Measurements from ENCODE around the gene LDLRAD2. TPM values are rescaled to one million over a fixed set of nuclear protein-coding genes. Genes with fewer than 3 reads are reported as not detected.

LDLRAD2 gene
- total RNA-seq, 1 experiment from 2014 or later: not detected

- Histone ChIP-seq H3K4me3 (ENCODE audit: low read depth in 2 of 2, low read length in 2 of 2) (no peak overlapping the region), H3K27ac (ENCODE audit: low read length) (no peak overlapping the region), H3K9me3 (ENCODE audit: control insufficient read depth, insufficient read depth, low read depth, low read length) (no peaks in the 10 kb centered on the region), H3K36me3 (ENCODE audit: control insufficient read depth, insufficient read depth, low read length) (0 out of 2 replicates have a peak, but pooled peaks cover 2% of the 10 kb centered on the region), H3K27me3 (ENCODE audit: control insufficient read depth, insufficient read depth, low read length) (no peaks in the 10 kb centered on the region), H3K4me1 (ENCODE audit: control insufficient read depth, insufficient read depth, low read length) (no peaks in the 10 kb centered on the region)
- CTCF ChIA-PET: no interaction called here
- no TSS peak for BruUV-seq (replicated peaks)
- in situ Hi-C loops (cut with HindIII; ENCODE audit: low pct_unique_long_range_greater_than_20kb, low sequenced_read_pairs): no loop called here
- no peak for TF ChIP-seq TCF7L2 (IDR thresholded peaks at IDR 0.05; ENCODE audit: low read depth, low read length)
- no peak for TF ChIP-seq SIN3A (IDR thresholded peaks at IDR 0.05; ENCODE audit: borderline replicate concordance, insufficient read depth, low read depth, low read length)
- no peak for TF ChIP-seq CTCF (IDR thresholded peaks at IDR 0.05)
- no peak for TF ChIP-seq REST (IDR thresholded peaks at IDR 0.05; ENCODE audit: insufficient read depth in 1 of 2, low read depth in 2 of 2, low read length in 1 of 2)
- TF ChIP-seq POLR2AphosphoS5 (IDR thresholded peaks at IDR 0.05; ENCODE audit: low read depth, low read length): no peak
- POLR2A ChIA-PET: no interaction called here
- intact Hi-C loops (cut with micrococcal nuclease; ENCODE audit: unreplicated experiment): no loop called here
- ATAC-seq (no peak), DNase-seq (ENCODE audit: low read depth, low spot score) (no peak)
Measured at GRCh38 chr1:21854090-21854750, 42.2 kb downstream of the LDLRAD2 start.

GRCh38 chr1:21854751-21855131 is 42.7 kb downstream of the LDLRAD2 start:
- TF ChIP-seq SIN3A (IDR thresholded peaks at IDR 0.05; ENCODE audit: borderline replicate concordance, insufficient read depth, low read depth, low read length): no peak
- intact Hi-C loops (cut with micrococcal nuclease; ENCODE audit: unreplicated experiment): no loop called here
- Histone ChIP-seq H3K4me1 (ENCODE audit: control insufficient read depth, insufficient read depth, low read length) (no peaks in the 10 kb centered on the region), H3K27me3 (ENCODE audit: control insufficient read depth, insufficient read depth, low read length) (no peaks in the 10 kb centered on the region), H3K27ac (ENCODE audit: low read length) (no peak overlapping the region), H3K4me3 (ENCODE audit: low read depth in 2 of 2, low read length in 2 of 2) (no peak overlapping the region), H3K9me3 (ENCODE audit: control insufficient read depth, insufficient read depth, low read depth, low read length) (no peaks in the 10 kb centered on the region), H3K36me3 (ENCODE audit: control insufficient read depth, insufficient read depth, low read length) (0 out of 2 replicates have a peak, but pooled peaks cover 2% of the 10 kb centered on the region)
- BruUV-seq (replicated peaks): no TSS peak
- in situ Hi-C loops (cut with HindIII; ENCODE audit: low pct_unique_long_range_greater_than_20kb, low sequenced_read_pairs): no loop called here
- ATAC-seq (no peak), DNase-seq (ENCODE audit: low read depth, low spot score) (no peak)
- POLR2A ChIA-PET: no interaction called here
- CTCF ChIA-PET: no interaction called here

- no TSS peak for BruUV-seq (replicated peaks)
- DNase-seq (ENCODE audit: low read depth, low spot score) (no peak), ATAC-seq (peak; percentile 49)
- intact Hi-C loops (cut with micrococcal nuclease; ENCODE audit: unreplicated experiment): no loop called here
- Histone ChIP-seq H3K4me3 (ENCODE audit: low read depth in 2 of 2, low read length in 2 of 2) (no peak overlapping the region), H3K36me3 (ENCODE audit: control insufficient read depth, insufficient read depth, low read length) (0 out of 2 replicates have a peak, but pooled peaks cover 2% of the 10 kb centered on the region), H3K27me3 (ENCODE audit: control insufficient read depth, insufficient read depth, low read length) (no peaks in the 10 kb centered on the region), H3K27ac (ENCODE audit: low read length) (no peak overlapping the region), H3K9me3 (ENCODE audit: control insufficient read depth, insufficient read depth, low read depth, low read length) (no peaks in the 10 kb centered on the region), H3K4me1 (ENCODE audit: control insufficient read depth, insufficient read depth, low read length) (no peaks in the 10 kb centered on the region)
- TF ChIP-seq REST (IDR thresholded peaks at IDR 0.05; ENCODE audit: insufficient read depth in 1 of 2, low read depth in 2 of 2, low read length in 1 of 2): 0 out of 4 replicates have a peak, but pooled peaks of 1 of the 2 experiments have one; percentile 8
- TF ChIP-seq SIN3A (IDR thresholded peaks at IDR 0.05; ENCODE audit: borderline replicate concordance, insufficient read depth, low read depth, low read length): no peak
- ChIA-PET CTCF (no interaction called here), POLR2A (no interaction called here)
- in situ Hi-C loops (cut with HindIII; ENCODE audit: low pct_unique_long_range_greater_than_20kb, low sequenced_read_pairs): no loop called here
Measured at GRCh38 chr1:21855257-21856096, 43.4 kb downstream of the LDLRAD2 start.

Data from Panc1 (cell line).